ENCODE results near the gene OR9Q1. TPM values are rescaled to one million over a fixed set of nuclear protein-coding genes. Genes with fewer than 3 reads are reported as not detected.

The OR9Q1 gene
- total RNA-seq, 1 donor from 2014 or later = not detected

GRCh38 chr11:58075781-58076180 is 52.1 kb downstream of the OR9Q1 start:
- TF ChIP-seq CTCF (IDR thresholded peaks at IDR 0.05) (no peak), EZH2 (IDR thresholded peaks at IDR 0.05) (no peak), EZH2phosphoT487 (IDR thresholded peaks at IDR 0.05) (no peak)
- peaks cover 1% of the 10 kb centered on the region for H3K9me3 Mint-ChIP-seq
- Histone ChIP-seq H4K20me1 (ENCODE audit: low read depth) (no peaks in the 10 kb centered on the region), H3K9ac (no peak overlapping the region), H3K4me3 (no peak overlapping the region), H3K4me1 (no peaks in the 10 kb centered on the region), H3F3A (ENCODE audit: low read depth) (no peaks in the 10 kb centered on the region), H2AFZ (replicated peaks) (no peak overlapping the region), H3K36me3 (no peaks in the 10 kb centered on the region), H3K9me3 (ENCODE audit: low read depth) (no peaks in the 10 kb centered on the region), H3K27ac (no peak overlapping the region), H3K4me2 (no peak overlapping the region), H3K27me3 (no peaks in the 10 kb centered on the region), H3K79me2 (ENCODE audit: low read depth) (no peaks in the 10 kb centered on the region)
- DNase-seq (ENCODE audit: low spot score) = no peak
- peaks cover 5% of the 10 kb centered on the region for H3K27me3 Mint-ChIP-seq (ENCODE audit: insufficient read depth, low read depth)
- no peaks in the 10 kb centered on the region for H3K36me3 Mint-ChIP-seq
- H3K4me3 Mint-ChIP-seq = no peak overlapping the region
- no peak overlapping the region for H3K27ac Mint-ChIP-seq
- no peaks in the 10 kb centered on the region for H3K4me1 Mint-ChIP-seq

- Histone ChIP-seq H4K20me1 (ENCODE audit: low read depth) (no peaks in the 10 kb centered on the region), H3K36me3 (no peaks in the 10 kb centered on the region), H3K9me3 (ENCODE audit: low read depth) (no peaks in the 10 kb centered on the region), H3K4me2 (no peak overlapping the region), H3K4me1 (no peaks in the 10 kb centered on the region), H3K79me2 (ENCODE audit: low read depth) (no peaks in the 10 kb centered on the region), H3K4me3 (no peak overlapping the region), H3K27ac (no peak overlapping the region), H3F3A (ENCODE audit: low read depth) (no peaks in the 10 kb centered on the region), H3K27me3 (no peaks in the 10 kb centered on the region), H2AFZ (replicated peaks) (no peak overlapping the region), H3K9ac (no peak overlapping the region)
- Mint-ChIP-seq H3K4me1 (no peaks in the 10 kb centered on the region), H3K9me3 (no peaks in the 10 kb centered on the region), H3K27ac (no peak overlapping the region), H3K27me3 (ENCODE audit: insufficient read depth, low read depth) (peaks cover 2% of the 10 kb centered on the region), H3K36me3 (no peaks in the 10 kb centered on the region), H3K4me3 (no peak overlapping the region)
- no peak for TF ChIP-seq CTCF (IDR thresholded peaks at IDR 0.05)
- no peak for TF ChIP-seq EZH2 (IDR thresholded peaks at IDR 0.05)
- no peak for TF ChIP-seq EZH2phosphoT487 (IDR thresholded peaks at IDR 0.05)
- DNase-seq (ENCODE audit: low spot score) = no peak
These were observed 62.8 kb downstream of the OR9Q1 start for GRCh38 chr11:58086528-58086927.

GRCh38 chr11:58097437-58097836 is 73.8 kb downstream of the OR9Q1 start:
- Histone ChIP-seq H3K4me3 (no peak overlapping the region), H4K20me1 (ENCODE audit: low read depth) (no peaks in the 10 kb centered on the region), H3K36me3 (no peaks in the 10 kb centered on the region), H3K9ac (no peak overlapping the region), H3F3A (ENCODE audit: low read depth) (no peaks in the 10 kb centered on the region), H3K27me3 (no peaks in the 10 kb centered on the region), H3K9me3 (ENCODE audit: low read depth) (no peaks in the 10 kb centered on the region), H3K79me2 (ENCODE audit: low read depth) (no peaks in the 10 kb centered on the region), H3K4me2 (no peak overlapping the region), H3K4me1 (no peaks in the 10 kb centered on the region), H2AFZ (replicated peaks) (no peak overlapping the region), H3K27ac (no peak overlapping the region)
- TF ChIP-seq EZH2phosphoT487 (IDR thresholded peaks at IDR 0.05) (no peak), EZH2 (IDR thresholded peaks at IDR 0.05) (no peak), CTCF (IDR thresholded peaks at IDR 0.05) (no peak)
- peaks cover 3% of the 10 kb centered on the region for H3K27me3 Mint-ChIP-seq (ENCODE audit: insufficient read depth, low read depth)
- no peak overlapping the region for H3K4me3 Mint-ChIP-seq
- DNase-seq (ENCODE audit: low spot score) = no peak
- H3K4me1 Mint-ChIP-seq = no peaks in the 10 kb centered on the region
- no peak overlapping the region for H3K27ac Mint-ChIP-seq
- no peaks in the 10 kb centered on the region for H3K36me3 Mint-ChIP-seq
- peaks cover 2% of the 10 kb centered on the region for H3K9me3 Mint-ChIP-seq
